ENCODE data around the gene ENTPD5. TPM values are rescaled to one million over a fixed set of nuclear protein-coding genes. Genes with fewer than 3 reads are reported as not detected.

ENTPD5 gene
- total and polyA plus RNA-seq, 4 donors, result 38.1 to 276 (median 76.5) TPM

DNA sequence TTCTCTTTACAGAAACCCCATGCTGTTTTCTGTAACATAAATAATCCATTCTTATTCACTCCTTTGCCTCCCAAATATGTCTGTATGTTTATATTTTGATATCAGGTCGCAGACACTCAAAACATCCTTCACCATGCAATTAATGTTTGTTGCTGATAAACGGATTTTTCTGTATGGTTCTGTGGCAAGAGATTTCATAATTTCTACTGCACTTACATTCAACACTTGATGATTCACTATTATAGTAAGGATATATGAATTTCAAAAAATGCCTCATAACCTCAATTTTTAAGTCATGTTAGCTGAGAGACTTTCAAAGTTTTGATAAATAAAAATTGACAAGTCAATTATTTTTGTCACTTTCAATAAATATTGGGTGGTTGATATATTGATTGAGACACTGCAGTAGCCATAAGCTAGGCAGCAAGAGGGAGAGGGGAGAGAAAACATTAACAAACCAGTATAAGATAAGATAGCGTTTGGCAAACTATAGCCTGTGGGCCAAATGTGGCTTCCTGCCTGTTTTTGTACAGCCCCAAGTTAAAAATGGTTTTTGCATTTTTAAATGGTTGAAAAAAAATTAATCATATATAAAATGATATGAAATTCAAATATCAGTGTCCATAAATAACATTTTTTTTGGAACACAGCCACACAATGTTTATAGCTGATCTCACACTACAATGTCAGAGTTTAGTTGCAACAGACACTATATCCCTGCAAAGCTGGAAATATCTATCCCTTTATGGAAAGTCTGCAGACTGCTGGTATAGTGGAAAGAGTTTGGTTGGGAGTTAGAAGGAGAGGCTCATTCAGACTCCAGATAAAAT, 46.9 kb upstream of the ENTPD5 start:
- H3K9ac ChIP-seq (ENCODE audit: low read depth in 1 of 2, low read length in 2 of 2), result no peak overlapping the region
- peaks cover 4 to 61% (median 48%) of the 10 kb centered on the region in 4 donors for H3K36me3 ChIP-seq (ENCODE audit: control insufficient read depth in 4 of 4, insufficient read depth in 3 of 4, low read depth in 1 of 4, low read length in 3 of 4)
- H3K4me3 ChIP-seq (ENCODE audit: low read depth in 1 of 3, low read length in 3 of 3), result no peak overlapping the region
- no peaks in the 10 kb centered on the region for H3K27me3 ChIP-seq (ENCODE audit: control insufficient read depth in 4 of 4, insufficient read depth in 4 of 4, low read length in 3 of 4)
- DNase-seq (ENCODE audit: low spot score), result no peak
- H3K9me3 ChIP-seq (ENCODE audit: control insufficient read depth in 4 of 4, low read length in 3 of 4), result no peaks in the 10 kb centered on the region
- H3K4me1 ChIP-seq (ENCODE audit: control insufficient read depth in 4 of 4, insufficient read depth in 4 of 4, low read length in 3 of 4), result peaks cover 0 to 5% (median 3%) of the 10 kb centered on the region in 4 donors
- TF ChIP-seq TAF1 (conservative IDR thresholded peaks at IDR 0.05), result no peak
- TF ChIP-seq JUND (IDR thresholded peaks at IDR 0.05), result no peak
- no peak for TF ChIP-seq FOXA1 (IDR thresholded peaks at IDR 0.05)
- TF ChIP-seq, protein P1, sequence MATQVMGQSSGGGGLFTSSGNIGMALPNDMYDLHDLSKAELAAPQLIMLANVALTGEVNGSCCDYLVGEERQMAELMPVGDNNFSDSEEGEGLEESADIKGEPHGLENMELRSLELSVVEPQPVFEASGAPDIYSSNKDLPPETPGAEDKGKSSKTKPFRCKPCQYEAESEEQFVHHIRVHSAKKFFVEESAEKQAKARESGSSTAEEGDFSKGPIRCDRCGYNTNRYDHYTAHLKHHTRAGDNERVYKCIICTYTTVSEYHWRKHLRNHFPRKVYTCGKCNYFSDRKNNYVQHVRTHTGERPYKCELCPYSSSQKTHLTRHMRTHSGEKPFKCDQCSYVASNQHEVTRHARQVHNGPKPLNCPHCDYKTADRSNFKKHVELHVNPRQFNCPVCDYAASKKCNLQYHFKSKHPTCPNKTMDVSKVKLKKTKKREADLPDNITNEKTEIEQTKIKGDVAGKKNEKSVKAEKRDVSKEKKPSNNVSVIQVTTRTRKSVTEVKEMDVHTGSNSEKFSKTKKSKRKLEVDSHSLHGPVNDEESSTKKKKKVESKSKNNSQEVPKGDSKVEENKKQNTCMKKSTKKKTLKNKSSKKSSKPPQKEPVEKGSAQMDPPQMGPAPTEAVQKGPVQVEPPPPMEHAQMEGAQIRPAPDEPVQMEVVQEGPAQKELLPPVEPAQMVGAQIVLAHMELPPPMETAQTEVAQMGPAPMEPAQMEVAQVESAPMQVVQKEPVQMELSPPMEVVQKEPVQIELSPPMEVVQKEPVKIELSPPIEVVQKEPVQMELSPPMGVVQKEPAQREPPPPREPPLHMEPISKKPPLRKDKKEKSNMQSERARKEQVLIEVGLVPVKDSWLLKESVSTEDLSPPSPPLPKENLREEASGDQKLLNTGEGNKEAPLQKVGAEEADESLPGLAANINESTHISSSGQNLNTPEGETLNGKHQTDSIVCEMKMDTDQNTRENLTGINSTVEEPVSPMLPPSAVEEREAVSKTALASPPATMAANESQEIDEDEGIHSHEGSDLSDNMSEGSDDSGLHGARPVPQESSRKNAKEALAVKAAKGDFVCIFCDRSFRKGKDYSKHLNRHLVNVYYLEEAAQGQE (IDR thresholded peaks at IDR 0.05), result no peak
- 66% methylated on average over 3 of the region's 3 CpGs for WGBS
- H3K27ac ChIP-seq (ENCODE audit: low read depth in 1 of 2, low read length in 2 of 2), result no peak overlapping the region

DNA sequence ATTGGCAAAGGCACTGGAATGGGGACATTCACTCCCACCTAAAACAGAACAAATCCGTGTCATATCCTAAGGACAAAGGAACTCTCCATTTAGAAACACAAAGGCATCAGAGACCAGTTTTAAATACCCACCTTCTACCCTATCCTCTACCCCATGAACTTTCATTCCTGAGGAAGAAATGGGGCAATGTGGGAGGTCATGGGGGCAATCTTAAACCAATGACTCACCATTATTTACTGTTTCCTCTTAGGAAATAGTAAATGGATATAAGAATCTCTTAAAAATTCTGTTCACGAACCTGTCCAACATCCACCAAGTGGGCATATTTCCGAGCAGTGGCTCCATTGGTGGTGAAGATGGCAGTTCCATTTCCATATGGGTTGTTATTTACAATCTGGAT, 45.8 kb upstream of the ENTPD5 start:
- H3K9ac ChIP-seq (ENCODE audit: low read depth in 1 of 2, low read length in 2 of 2), result no peak overlapping the region
- TF ChIP-seq RAD21 (IDR thresholded peaks at IDR 0.05) (no peak), FOXA2 (IDR thresholded peaks at IDR 0.05) (no peak), GABPA (IDR thresholded peaks at IDR 0.05 in 1 of 2, conservative IDR thresholded peaks at IDR 0.05 in 1 of 2) (no peak), JUND (IDR thresholded peaks at IDR 0.05) (no peak)
- TF ChIP-seq, protein P2, sequence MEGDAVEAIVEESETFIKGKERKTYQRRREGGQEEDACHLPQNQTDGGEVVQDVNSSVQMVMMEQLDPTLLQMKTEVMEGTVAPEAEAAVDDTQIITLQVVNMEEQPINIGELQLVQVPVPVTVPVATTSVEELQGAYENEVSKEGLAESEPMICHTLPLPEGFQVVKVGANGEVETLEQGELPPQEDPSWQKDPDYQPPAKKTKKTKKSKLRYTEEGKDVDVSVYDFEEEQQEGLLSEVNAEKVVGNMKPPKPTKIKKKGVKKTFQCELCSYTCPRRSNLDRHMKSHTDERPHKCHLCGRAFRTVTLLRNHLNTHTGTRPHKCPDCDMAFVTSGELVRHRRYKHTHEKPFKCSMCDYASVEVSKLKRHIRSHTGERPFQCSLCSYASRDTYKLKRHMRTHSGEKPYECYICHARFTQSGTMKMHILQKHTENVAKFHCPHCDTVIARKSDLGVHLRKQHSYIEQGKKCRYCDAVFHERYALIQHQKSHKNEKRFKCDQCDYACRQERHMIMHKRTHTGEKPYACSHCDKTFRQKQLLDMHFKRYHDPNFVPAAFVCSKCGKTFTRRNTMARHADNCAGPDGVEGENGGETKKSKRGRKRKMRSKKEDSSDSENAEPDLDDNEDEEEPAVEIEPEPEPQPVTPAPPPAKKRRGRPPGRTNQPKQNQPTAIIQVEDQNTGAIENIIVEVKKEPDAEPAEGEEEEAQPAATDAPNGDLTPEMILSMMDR (IDR thresholded peaks at IDR 0.05; ENCODE audit: low read depth, low read length, missing input control), result no peak
- TF ChIP-seq, protein P3, sequence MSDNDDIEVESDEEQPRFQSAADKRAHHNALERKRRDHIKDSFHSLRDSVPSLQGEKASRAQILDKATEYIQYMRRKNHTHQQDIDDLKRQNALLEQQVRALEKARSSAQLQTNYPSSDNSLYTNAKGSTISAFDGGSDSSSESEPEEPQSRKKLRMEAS (IDR thresholded peaks at IDR 0.05), result no peak
- peaks cover 7 to 61% (median 48%) of the 10 kb centered on the region in 4 donors for H3K36me3 ChIP-seq (ENCODE audit: control insufficient read depth in 4 of 4, insufficient read depth in 3 of 4, low read depth in 1 of 4, low read length in 3 of 4)
- WGBS, result 88% methylated on average over 3 of the region's 3 CpGs
- H3K27ac ChIP-seq (ENCODE audit: low read depth in 1 of 2, low read length in 2 of 2), result no peak overlapping the region
- peaks cover 0 to 5% (median 3%) of the 10 kb centered on the region in 4 donors for H3K4me1 ChIP-seq (ENCODE audit: control insufficient read depth in 4 of 4, insufficient read depth in 4 of 4, low read length in 3 of 4)
- no peak overlapping the region for H3K4me3 ChIP-seq (ENCODE audit: low read depth in 1 of 3, low read length in 3 of 3)
- no peak for DNase-seq (ENCODE audit: low spot score)
- no peaks in the 10 kb centered on the region for H3K27me3 ChIP-seq (ENCODE audit: control insufficient read depth in 4 of 4, insufficient read depth in 4 of 4, low read length in 3 of 4)
- no peaks in the 10 kb centered on the region for H3K9me3 ChIP-seq (ENCODE audit: control insufficient read depth in 4 of 4, low read length in 3 of 4)

DNA sequence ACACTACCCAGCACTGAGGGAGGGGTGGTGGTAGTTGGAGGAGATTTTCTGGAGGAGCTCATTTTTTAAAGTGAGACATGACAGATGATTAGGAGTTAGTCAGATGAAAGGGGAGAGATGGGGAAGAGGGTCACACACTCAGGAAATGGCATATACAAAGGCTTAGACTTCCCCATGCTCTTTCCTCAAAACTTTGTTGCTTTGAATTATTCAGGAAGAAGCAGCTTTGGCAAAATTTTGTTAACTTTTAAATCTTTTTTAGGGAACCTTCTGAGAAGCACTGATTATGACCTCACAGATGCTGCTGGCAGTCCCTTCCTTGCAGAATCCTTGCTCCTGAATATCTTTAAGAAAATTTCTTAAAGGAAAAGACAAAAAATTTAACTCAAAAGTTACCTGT, 45.3 kb upstream of the ENTPD5 start:
- Histone ChIP-seq H3K4me1 (ENCODE audit: control insufficient read depth in 4 of 4, insufficient read depth in 4 of 4, low read length in 3 of 4) (peaks cover 0 to 5% (median 3%) of the 10 kb centered on the region in 4 donors), H3K36me3 (ENCODE audit: control insufficient read depth in 4 of 4, insufficient read depth in 3 of 4, low read depth in 1 of 4, low read length in 3 of 4) (peaks cover 8 to 62% (median 50%) of the 10 kb centered on the region in 4 donors), H3K9ac (ENCODE audit: low read depth in 1 of 2, low read length in 2 of 2) (no peak overlapping the region), H3K9me3 (ENCODE audit: control insufficient read depth in 4 of 4, low read length in 3 of 4) (no peaks in the 10 kb centered on the region), H3K27ac (ENCODE audit: low read depth in 1 of 2, low read length in 2 of 2) (no peak overlapping the region), H3K27me3 (ENCODE audit: control insufficient read depth in 4 of 4, insufficient read depth in 4 of 4, low read length in 3 of 4) (no peaks in the 10 kb centered on the region), H3K4me3 (ENCODE audit: low read depth in 1 of 3, low read length in 3 of 3) (no peak overlapping the region)
- DNase-seq (ENCODE audit: low spot score), result no peak
- TF ChIP-seq, protein P4, sequence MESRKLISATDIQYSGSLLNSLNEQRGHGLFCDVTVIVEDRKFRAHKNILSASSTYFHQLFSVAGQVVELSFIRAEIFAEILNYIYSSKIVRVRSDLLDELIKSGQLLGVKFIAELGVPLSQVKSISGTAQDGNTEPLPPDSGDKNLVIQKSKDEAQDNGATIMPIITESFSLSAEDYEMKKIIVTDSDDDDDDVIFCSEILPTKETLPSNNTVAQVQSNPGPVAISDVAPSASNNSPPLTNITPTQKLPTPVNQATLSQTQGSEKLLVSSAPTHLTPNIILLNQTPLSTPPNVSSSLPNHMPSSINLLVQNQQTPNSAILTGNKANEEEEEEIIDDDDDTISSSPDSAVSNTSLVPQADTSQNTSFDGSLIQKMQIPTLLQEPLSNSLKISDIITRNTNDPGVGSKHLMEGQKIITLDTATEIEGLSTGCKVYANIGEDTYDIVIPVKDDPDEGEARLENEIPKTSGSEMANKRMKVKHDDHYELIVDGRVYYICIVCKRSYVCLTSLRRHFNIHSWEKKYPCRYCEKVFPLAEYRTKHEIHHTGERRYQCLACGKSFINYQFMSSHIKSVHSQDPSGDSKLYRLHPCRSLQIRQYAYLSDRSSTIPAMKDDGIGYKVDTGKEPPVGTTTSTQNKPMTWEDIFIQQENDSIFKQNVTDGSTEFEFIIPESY (IDR thresholded peaks at IDR 0.05), result no peak
- TF ChIP-seq HNF4A (conservative IDR thresholded peaks at IDR 0.05), result no peak
- TF ChIP-seq EGR1 (IDR thresholded peaks at IDR 0.05; ENCODE audit: low read depth in 2 of 2), result no peak
- TF ChIP-seq, protein P3 (IDR thresholded peaks at IDR 0.05), result no peak
- no peak for TF ChIP-seq FOXA2 (IDR thresholded peaks at IDR 0.05)
- TF ChIP-seq, protein P2 (IDR thresholded peaks at IDR 0.05; ENCODE audit: low read depth, low read length, missing input control), result no peak
- TF ChIP-seq RXRA (IDR thresholded peaks at IDR 0.05), result no peak
- no peak for TF ChIP-seq TAF1 (conservative IDR thresholded peaks at IDR 0.05)
- TF ChIP-seq, protein P5, sequence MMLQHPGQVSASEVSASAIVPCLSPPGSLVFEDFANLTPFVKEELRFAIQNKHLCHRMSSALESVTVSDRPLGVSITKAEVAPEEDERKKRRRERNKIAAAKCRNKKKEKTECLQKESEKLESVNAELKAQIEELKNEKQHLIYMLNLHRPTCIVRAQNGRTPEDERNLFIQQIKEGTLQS (IDR thresholded peaks at IDR 0.05), result no peak
- TF ChIP-seq YY1 (IDR thresholded peaks at IDR 0.05), result no peak
- TF ChIP-seq RAD21 (IDR thresholded peaks at IDR 0.05), result no peak

Measured in liver (tissue), 9 donors.